ENCODE measurements around the gene AOC1. TPM values are rescaled to one million over a fixed set of nuclear protein-coding genes. Genes with fewer than 3 reads are reported as not detected.

The AOC1 gene
- total RNA-seq, 2 donors from 2014 or later, result not detected

DNA sequence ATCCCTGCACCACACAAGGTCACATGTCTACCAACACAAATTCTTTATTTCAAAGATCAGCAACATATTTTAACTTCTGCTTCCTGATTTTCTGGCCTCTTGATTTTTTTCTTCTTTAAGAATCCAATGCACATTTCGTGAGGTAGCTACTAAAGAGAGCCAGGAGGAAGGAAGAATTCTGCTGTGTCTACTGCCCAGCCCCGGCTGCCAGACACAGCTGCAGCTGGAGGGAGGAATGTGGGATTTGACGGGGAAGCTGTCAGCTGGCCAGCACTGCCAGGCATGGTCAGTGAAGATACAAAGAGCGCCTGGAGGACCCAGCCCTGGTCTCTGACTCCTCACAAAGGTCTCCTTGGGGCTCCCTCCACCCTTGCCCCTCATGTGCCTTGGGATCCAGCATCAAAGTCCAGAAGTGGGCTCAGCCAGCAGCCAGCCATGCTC, 6.9 kb upstream of the AOC1 start:
- Histone ChIP-seq H3K4me3 (no peak overlapping the region), H3K36me3 (no peaks in the 10 kb centered on the region), H3K4me1 (ENCODE audit: control insufficient read depth in 1 of 2, low read depth in 2 of 2) (no peaks in the 10 kb centered on the region), H3K27ac (no peak overlapping the region), H3K27me3 (replicated peaks; ENCODE audit: insufficient read depth) (no peaks in the 10 kb centered on the region), H3K9me3 (no peaks in the 10 kb centered on the region)
- TF ChIP-seq CTCF (IDR thresholded peaks at IDR 0.05), result no peak
- ATAC-seq (ENCODE audit: insufficient number of reproducible peaks, low FRiP score, low read depth) (no peak), DNase-seq (ENCODE audit: low spot score) (no peak)

- H3K27ac ChIP-seq, result no peak overlapping the region
- no peaks in the 10 kb centered on the region for H3K27me3 ChIP-seq (replicated peaks; ENCODE audit: insufficient read depth)
- H3K4me3 ChIP-seq, result no peak overlapping the region
- no peaks in the 10 kb centered on the region for H3K9me3 ChIP-seq
- ATAC-seq (ENCODE audit: insufficient number of reproducible peaks, low FRiP score, low read depth) (no peak), DNase-seq (ENCODE audit: low spot score) (no peak)
- H3K36me3 ChIP-seq, result no peaks in the 10 kb centered on the region
- TF ChIP-seq CTCF (IDR thresholded peaks at IDR 0.05), result no peak
- H3K4me1 ChIP-seq (ENCODE audit: control insufficient read depth in 1 of 2, low read depth in 2 of 2), result no peaks in the 10 kb centered on the region
Observed at GRCh38 chr7:150846291-150847115, 5.8 kb upstream of the AOC1 start.

- Histone ChIP-seq H3K4me1 (ENCODE audit: control insufficient read depth in 1 of 2, low read depth in 2 of 2) (no peaks in the 10 kb centered on the region), H3K4me3 (no peak overlapping the region), H3K36me3 (no peaks in the 10 kb centered on the region), H3K27me3 (replicated peaks; ENCODE audit: insufficient read depth) (no peaks in the 10 kb centered on the region), H3K9me3 (no peaks in the 10 kb centered on the region), H3K27ac (no peak overlapping the region)
- DNase-seq (ENCODE audit: low spot score) (no peak), ATAC-seq (ENCODE audit: insufficient number of reproducible peaks, low FRiP score, low read depth) (no peak)
- TF ChIP-seq CTCF (IDR thresholded peaks at IDR 0.05), result no peak
Observed at GRCh38 chr7:150847536-150847935, 4.8 kb upstream of the AOC1 start.

DNA sequence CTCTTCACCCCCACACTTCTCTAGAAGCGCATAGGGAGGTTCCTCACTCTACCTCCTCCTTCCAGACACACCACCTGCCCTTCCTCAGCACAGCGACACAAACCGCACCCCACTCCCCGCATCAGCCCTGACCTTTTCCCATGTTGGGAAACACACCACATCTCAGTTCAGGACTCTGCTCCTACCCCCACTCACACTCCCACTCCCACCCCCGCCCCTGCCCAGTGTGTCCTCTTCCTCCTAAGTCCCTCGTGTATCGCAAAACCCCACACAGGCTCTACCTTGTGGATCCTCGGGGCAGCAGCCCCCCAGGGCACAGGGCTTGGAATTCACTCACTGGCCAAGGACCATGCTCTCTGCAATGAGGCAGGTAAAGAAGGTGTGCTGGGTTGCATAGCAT, 4.2 kb upstream of the AOC1 start:
- no peak for TF ChIP-seq CTCF (IDR thresholded peaks at IDR 0.05)
- no peak for ATAC-seq (ENCODE audit: insufficient number of reproducible peaks, low FRiP score, low read depth)

DNA sequence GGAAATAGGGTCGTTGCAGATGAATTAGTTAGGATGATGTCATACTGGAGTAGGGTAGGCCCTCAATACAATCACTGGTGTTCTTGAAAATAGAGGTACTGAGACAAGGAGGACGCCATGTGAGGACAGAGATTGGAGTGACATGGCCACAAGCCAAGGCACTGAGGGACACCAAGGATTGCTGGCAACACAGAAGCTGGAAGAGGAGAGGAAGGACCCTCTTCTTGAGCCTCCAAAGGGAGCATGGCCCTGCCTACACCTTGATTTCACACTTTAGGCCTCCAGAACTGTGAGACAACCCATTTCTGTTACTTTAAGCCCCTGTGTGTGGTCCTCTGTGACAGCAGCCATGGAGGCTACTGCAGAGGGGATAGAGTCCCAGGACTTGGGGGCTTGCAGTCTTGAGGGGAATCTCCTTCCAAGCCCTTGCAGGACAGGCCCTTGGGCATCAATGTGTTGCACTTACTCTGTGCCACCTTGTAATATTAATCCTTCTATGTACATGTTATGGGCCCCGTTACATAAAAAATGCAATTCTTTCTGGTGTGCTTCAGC, 3.7 kb upstream of the AOC1 start:
- H3K27me3 ChIP-seq (replicated peaks; ENCODE audit: insufficient read depth), result no peaks in the 10 kb centered on the region
- H3K9me3 ChIP-seq, result no peaks in the 10 kb centered on the region
- no peak for ATAC-seq (ENCODE audit: insufficient number of reproducible peaks, low FRiP score, low read depth)
- no peaks in the 10 kb centered on the region for H3K36me3 ChIP-seq
- no peak for TF ChIP-seq CTCF (IDR thresholded peaks at IDR 0.05)
- DNase-seq (ENCODE audit: low spot score), result no peak
- H3K4me1 ChIP-seq (ENCODE audit: control insufficient read depth in 1 of 2, low read depth in 2 of 2), result no peaks in the 10 kb centered on the region
- H3K27ac ChIP-seq, result no peak overlapping the region
- no peak overlapping the region for H3K4me3 ChIP-seq

More for the DNA sequence above, 4.2 kb upstream of the AOC1 start:
- H3K4me1 ChIP-seq (ENCODE audit: control insufficient read depth in 1 of 2, low read depth in 2 of 2), result no peaks in the 10 kb centered on the region
- DNase-seq (ENCODE audit: low spot score), result no peak
- H3K36me3 ChIP-seq, result no peaks in the 10 kb centered on the region
- H3K27ac ChIP-seq, result no peak overlapping the region
- no peak overlapping the region for H3K4me3 ChIP-seq
- no peaks in the 10 kb centered on the region for H3K9me3 ChIP-seq
- no peaks in the 10 kb centered on the region for H3K27me3 ChIP-seq (replicated peaks; ENCODE audit: insufficient read depth)

Measured in thoracic aorta (tissue), 2 donors.